Retina (tissue), 1 donor: ENCODE measurements around the gene KRTAP4-12.
A peak's percentile ranks its signal among the peaks of the same experiment; 100 is the strongest.
"Not testable (repeated sequence)": the region's sequence is repeated elsewhere in the genome, so short reads cannot be mapped to it uniquely, and the experiment has no call there.

Experiments used
- DNase-seq: peaks from one replicate; pipeline ENCODE4 v3.0.0-alpha.2; 2016

Gene KRTAP4-12

GRCh38 chr17:41123991-41124371, at the start of gene KRTAP4-12:
Gene KRTAP4-12 (minus strand): TSS chr17:41124182. CDS start chr17:41124122, 60 bp downstream.
- DNase-seq, result not testable (repeated sequence)

GRCh38 chr17:41171886-41172285, 47.9 kb upstream of the KRTAP4-12 start:
- no peak for DNase-seq

GRCh38 chr17:41168121-41168520, 44.1 kb upstream of the KRTAP4-12 start, which contains the start of gene KRTAP4-3:
Gene KRTAP4-3 (minus strand): TSS chr17:41168221. CDS start chr17:41168172, 49 bp downstream.
- no peak for DNase-seq

- DNase-seq, result no peak
Observed at GRCh38 chr17:41167561-41167960, 43.6 kb upstream of the KRTAP4-12 start.

GRCh38 chr17:41163828-41164227, 39.8 kb upstream of the KRTAP4-12 start:
- DNase-seq, result no peak

GRCh38 chr17:41160648-41161047, 36.7 kb upstream of the KRTAP4-12 start, which contains the start of gene KRTAP4-4:
Gene KRTAP4-4 (minus strand): TSS chr17:41160748. CDS start chr17:41160691, 57 bp downstream.
- no peak for DNase-seq

- not testable (repeated sequence) for DNase-seq
Observed at GRCh38 chr17:41160190-41160589, 36.2 kb upstream of the KRTAP4-12 start.

GRCh38 chr17:41153856-41154255, 29.9 kb upstream of the KRTAP4-12 start:
- no peak for DNase-seq

GRCh38 chr17:41151525-41151924, 27.5 kb upstream of the KRTAP4-12 start:
- no peak for DNase-seq

GRCh38 chr17:41150026-41150425, 26.0 kb upstream of the KRTAP4-12 start:
- no peak for DNase-seq

GRCh38 chr17:41149652-41149985, 25.6 kb upstream of the KRTAP4-12 start, which contains the start of gene KRTAP4-5:
Gene KRTAP4-5 (minus strand): TSS chr17:41149825. CDS start chr17:41149767, 58 bp downstream.
- DNase-seq, result no peak

GRCh38 chr17:41148971-41149651, 25.1 kb upstream of the KRTAP4-12 start:
- peak; percentile 18 for DNase-seq

GRCh38 chr17:41147531-41148204, 23.7 kb upstream of the KRTAP4-12 start:
- DNase-seq, result no peak

GRCh38 chr17:41145261-41145660, 21.3 kb upstream of the KRTAP4-12 start:
- DNase-seq, result no peak

- no peak for DNase-seq
Observed at GRCh38 chr17:41144846-41145245, 20.9 kb upstream of the KRTAP4-12 start.

GRCh38 chr17:41141361-41141760, 17.4 kb upstream of the KRTAP4-12 start:
- no peak for DNase-seq

- DNase-seq, result no peak
Observed at GRCh38 chr17:41140360-41141131, 16.6 kb upstream of the KRTAP4-12 start, which contains the start of gene KRTAP4-6. Gene KRTAP4-6 (minus strand): TSS chr17:41140544. CDS start chr17:41140487, 57 bp downstream.

- not testable (repeated sequence) for DNase-seq
Observed at GRCh38 chr17:41139865-41140264, 15.9 kb upstream of the KRTAP4-12 start.

GRCh38 chr17:41133880-41134735, 10.1 kb upstream of the KRTAP4-12 start:
- no peak for DNase-seq

- no peak for DNase-seq
Observed at GRCh38 chr17:41131979-41132378, 8.0 kb upstream of the KRTAP4-12 start.

GRCh38 chr17:41127371-41127770, 3.4 kb upstream of the KRTAP4-12 start:
- DNase-seq, result no peak

GRCh38 chr17:41126412-41126811, 2.4 kb upstream of the KRTAP4-12 start:
- DNase-seq, result no peak
